Measurements from ENCODE around the gene LTO1. TPM values are rescaled to one million over a fixed set of nuclear protein-coding genes. Genes with fewer than 3 reads are reported as not detected.

The LTO1 gene
- total and polyA plus RNA-seq, 2 of the 13 experiments (the other 11 are each of a cell fraction or from before 2014, with no cell fraction given), result 11.8 to 15.0 TPM

- TF ChIP-seq ZBED4 (CRISPR knock-in tag; IDR thresholded peaks at IDR 0.05; ENCODE audit: borderline replicate concordance) (0 out of 2 replicates have a peak, but pooled peaks have one; percentile 41), MYC (CRISPR knock-in tag; IDR thresholded peaks at IDR 0.05; ENCODE audit: borderline replicate concordance) (peak; percentile 71; the same call in 1 of the 2 replicates), ZNF207 (IDR thresholded peaks at IDR 0.05; ENCODE audit: borderline replicate concordance) (no peak), ZFYVE20 (CRISPR knock-in tag; IDR thresholded peaks at IDR 0.05; ENCODE audit: borderline replicate concordance, low read depth) (no peak), SMARCC2 (IDR thresholded peaks at IDR 0.05) (no peak), GRHL1 (CRISPR knock-in tag; conservative IDR thresholded peaks at IDR 0.05) (no peak), PAXIP1 (CRISPR knock-in tag; conservative IDR thresholded peaks at IDR 0.05) (peak; percentile 28; the same call in 1 of the 2 replicates), ZFP36L1 (CRISPR knock-in tag; IDR thresholded peaks at IDR 0.05) (no peak), ZNF10 (CRISPR knock-in tag; IDR thresholded peaks at IDR 0.05; ENCODE audit: borderline replicate concordance, low read depth) (no peak), SOX13 (IDR thresholded peaks at IDR 0.05) (peak; percentile 66), SOX13 (CRISPR knock-in tag; conservative IDR thresholded peaks at IDR 0.05 in 1 of 2, IDR thresholded peaks at IDR 0.05 in 1 of 2) (peak in 1 of 2 experiments; percentile 82; a peak in 2 of 4 replicates), ZNF639 (CRISPR knock-in tag; conservative IDR thresholded peaks at IDR 0.05) (no peak), MAZ (IDR thresholded peaks at IDR 0.05; ENCODE audit: borderline replicate concordance, low read depth, low read length) (peak; percentile 70), MAZ (CRISPR knock-in tag; IDR thresholded peaks at IDR 0.05; ENCODE audit: low read depth) (peak; percentile 79), TFDP2 (CRISPR knock-in tag; IDR thresholded peaks at IDR 0.05) (peak; percentile 51; the same call in 1 of the 2 replicates), LCORL (IDR thresholded peaks at IDR 0.05) (no peak), LCORL (CRISPR knock-in tag; IDR thresholded peaks at IDR 0.05) (no peak; the same call in 1 of the 2 replicates)
Observed at GRCh38 chr11:69640995-69641581, 34.1 kb downstream of the LTO1 start, which contains the start of gene CCND1 (continued).

Measured in HepG2 (cell line).